ENCODE measurements around the gene TMEM233.

Gene TMEM233

DNA sequence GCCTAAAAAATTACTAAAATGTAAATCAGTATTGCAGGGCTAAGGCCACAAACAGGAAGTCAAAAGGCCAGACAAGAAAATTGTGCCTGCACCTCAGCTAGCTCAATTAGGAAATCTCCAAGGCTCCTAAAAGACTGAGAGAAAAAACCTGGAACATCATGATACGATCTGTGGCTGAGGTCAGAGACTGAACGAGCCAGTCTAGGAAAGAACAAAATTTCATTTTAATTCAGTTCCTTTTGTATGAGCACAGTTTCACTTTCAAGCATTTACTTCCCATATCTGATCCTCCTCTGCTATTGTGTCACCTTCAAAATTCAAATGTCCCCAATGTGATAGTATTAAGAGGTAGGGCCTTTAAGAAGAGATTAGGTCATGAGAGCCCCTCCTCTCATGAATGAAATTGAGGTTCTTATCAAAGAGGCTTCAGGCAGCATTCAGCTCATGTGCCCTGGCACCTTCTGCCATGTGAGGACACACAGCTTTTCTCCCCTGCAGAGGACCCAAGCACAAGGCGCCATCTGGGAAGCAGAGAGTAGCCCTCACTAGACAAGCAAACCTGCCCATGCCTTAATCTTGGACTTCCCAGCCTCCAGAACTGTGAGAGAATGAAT lies 89.2 kb downstream of the TMEM233 start:
- Histone ChIP-seq H3K36me3 (ENCODE audit: insufficient read depth, low read length) (peaks cover 72% of the 10 kb centered on the region), H3K4me1 (ENCODE audit: insufficient read depth, low read length) (peaks cover 13% of the 10 kb centered on the region; the same call in 1 of the 2 replicates), H3K27ac (ENCODE audit: low read depth, low read length) (no peak overlapping the region), H3K9ac (ENCODE audit: low read depth, low read length) (no peak overlapping the region), H3K27me3 (ENCODE audit: insufficient read depth, low read length) (no peaks in the 10 kb centered on the region), H3K4me3 (ENCODE audit: low read length) (no peak overlapping the region), H3K9me3 (ENCODE audit: insufficient read depth, low read depth, low read length) (no peaks in the 10 kb centered on the region)
- 94% methylated on average over 3 of the region's 3 CpGs for WGBS

DNA sequence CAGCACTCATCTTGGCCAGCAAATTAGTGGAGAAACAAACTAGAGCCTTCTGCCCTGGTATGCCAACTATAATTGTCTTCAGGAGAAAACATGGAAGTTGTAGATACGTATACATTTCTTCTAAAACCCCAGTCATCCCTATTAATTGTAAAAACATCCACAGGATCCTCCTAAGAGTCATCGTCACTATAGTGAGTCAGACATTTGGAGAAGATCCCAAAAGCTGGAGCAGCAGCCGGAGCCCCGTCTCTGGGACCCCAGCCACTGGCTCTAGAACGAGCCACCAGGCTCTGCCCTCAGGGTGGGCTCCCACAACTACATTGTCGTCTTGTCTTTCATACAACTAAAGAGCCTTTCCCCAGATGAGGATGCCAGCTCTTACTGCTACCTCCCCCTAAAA lies 89.8 kb downstream of the TMEM233 start:
- WGBS, result 90% methylated on average over 6 of the region's 6 CpGs
- Histone ChIP-seq H3K27me3 (ENCODE audit: insufficient read depth, low read length) (no peaks in the 10 kb centered on the region), H3K4me3 (ENCODE audit: low read length) (no peak overlapping the region), H3K27ac (ENCODE audit: low read depth, low read length) (no peak overlapping the region), H3K9me3 (ENCODE audit: insufficient read depth, low read depth, low read length) (no peaks in the 10 kb centered on the region), H3K36me3 (ENCODE audit: insufficient read depth, low read length) (peaks cover 72% of the 10 kb centered on the region), H3K4me1 (ENCODE audit: insufficient read depth, low read length) (peaks cover 10% of the 10 kb centered on the region; the same call in 1 of the 2 replicates), H3K9ac (ENCODE audit: low read depth, low read length) (no peak overlapping the region)

DNA sequence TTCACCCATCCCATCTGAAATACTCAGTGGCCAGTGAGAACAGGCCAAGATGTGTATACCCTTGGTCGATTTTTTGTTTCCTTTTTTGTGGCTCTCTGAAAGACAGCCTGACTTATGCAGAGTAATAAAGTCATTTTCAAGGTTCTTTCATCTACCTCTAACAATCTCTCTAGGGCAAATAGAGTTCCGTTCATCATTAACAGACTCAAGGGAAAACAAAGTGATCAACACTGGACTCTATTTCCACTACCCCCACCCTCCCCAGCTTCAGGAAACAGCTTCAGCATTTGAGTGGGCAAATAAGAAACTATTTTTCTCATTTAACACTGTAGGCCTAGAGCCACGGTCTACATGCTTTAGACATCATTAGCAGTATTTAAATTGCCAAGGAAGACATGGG lies 90.2 kb downstream of the TMEM233 start:
- H3K9ac ChIP-seq (ENCODE audit: low read depth, low read length), result no peak overlapping the region
- H3K4me3 ChIP-seq (ENCODE audit: low read length), result no peak overlapping the region
- H3K4me1 ChIP-seq (ENCODE audit: insufficient read depth, low read length), result peaks cover 6% of the 10 kb centered on the region; the same call in 1 of the 2 replicates
- H3K36me3 ChIP-seq (ENCODE audit: insufficient read depth, low read length), result peaks cover 72% of the 10 kb centered on the region
- no peaks in the 10 kb centered on the region for H3K27me3 ChIP-seq (ENCODE audit: insufficient read depth, low read length)
- H3K27ac ChIP-seq (ENCODE audit: low read depth, low read length), result no peak overlapping the region
- H3K9me3 ChIP-seq (ENCODE audit: insufficient read depth, low read depth, low read length), result no peaks in the 10 kb centered on the region
- WGBS, result 95% methylated on average over 3 of the region's 3 CpGs

DNA sequence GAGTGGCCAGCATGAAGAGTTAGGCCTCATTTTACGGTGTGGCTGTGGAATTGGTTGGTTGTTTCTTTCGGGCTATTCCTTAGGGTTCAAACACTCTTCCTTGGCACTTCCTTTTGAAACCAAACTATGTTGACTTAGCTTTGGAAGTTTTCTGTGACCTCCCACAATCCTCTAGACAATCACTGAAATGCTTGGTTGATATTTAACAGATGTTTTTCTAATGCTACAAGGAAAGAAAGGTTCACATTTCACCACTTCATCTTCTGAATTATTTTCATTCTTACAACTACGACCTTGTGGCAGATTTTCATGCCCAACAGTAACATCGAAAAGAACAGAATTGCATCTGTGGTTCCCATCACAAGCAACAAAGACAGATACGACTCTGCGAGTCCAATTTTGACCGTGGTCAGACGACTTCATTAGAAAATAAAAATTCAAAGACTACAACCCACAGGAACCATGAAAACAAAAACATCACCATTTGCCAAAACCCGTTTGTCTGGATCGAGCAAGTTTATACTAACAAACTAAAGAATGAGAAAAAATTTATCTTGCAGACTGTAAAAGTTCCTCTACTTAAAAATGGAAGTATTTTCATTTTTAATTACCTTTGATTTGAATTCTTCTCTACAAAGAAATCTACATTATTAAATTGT lies 91.3 kb downstream of the TMEM233 start:
- Histone ChIP-seq H3K4me1 (ENCODE audit: insufficient read depth, low read length) (no peaks in the 10 kb centered on the region), H3K9ac (ENCODE audit: low read depth, low read length) (no peak overlapping the region), H3K27me3 (ENCODE audit: insufficient read depth, low read length) (no peaks in the 10 kb centered on the region), H3K27ac (ENCODE audit: low read depth, low read length) (no peak overlapping the region), H3K36me3 (ENCODE audit: insufficient read depth, low read length) (peaks cover 69% of the 10 kb centered on the region), H3K9me3 (ENCODE audit: insufficient read depth, low read depth, low read length) (no peaks in the 10 kb centered on the region), H3K4me3 (ENCODE audit: low read length) (no peak overlapping the region)
- WGBS, result 96% methylated on average over 10 of the region's 10 CpGs

DNA sequence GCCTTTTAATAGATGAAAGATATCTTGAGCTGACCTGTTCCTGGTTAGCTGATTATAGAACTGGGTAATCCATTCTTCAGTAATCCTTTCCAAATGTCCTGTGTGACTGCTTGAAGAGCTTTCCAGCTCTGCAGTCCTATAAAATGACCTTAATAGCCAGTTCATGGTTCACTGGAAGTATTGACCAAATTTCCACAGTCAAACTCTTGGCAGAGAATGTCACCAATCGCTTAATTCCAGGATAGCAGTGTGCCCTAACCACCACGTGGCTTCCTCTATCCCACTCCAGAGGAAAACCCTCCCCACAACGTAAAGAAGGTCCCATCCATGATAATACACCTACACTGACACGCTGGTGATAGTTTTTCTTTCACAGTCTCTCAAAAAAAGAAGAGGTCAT lies 91.8 kb downstream of the TMEM233 start:
- no peak overlapping the region for H3K4me3 ChIP-seq (ENCODE audit: low read length)
- 94% methylated on average over 4 of the region's 4 CpGs for WGBS
- no peaks in the 10 kb centered on the region for H3K9me3 ChIP-seq (ENCODE audit: insufficient read depth, low read depth, low read length)
- H3K27ac ChIP-seq (ENCODE audit: low read depth, low read length), result no peak overlapping the region
- H3K36me3 ChIP-seq (ENCODE audit: insufficient read depth, low read length), result peaks cover 69% of the 10 kb centered on the region
- no peak overlapping the region for H3K9ac ChIP-seq (ENCODE audit: low read depth, low read length)
- H3K27me3 ChIP-seq (ENCODE audit: insufficient read depth, low read length), result no peaks in the 10 kb centered on the region
- no peaks in the 10 kb centered on the region for H3K4me1 ChIP-seq (ENCODE audit: insufficient read depth, low read length)

DNA sequence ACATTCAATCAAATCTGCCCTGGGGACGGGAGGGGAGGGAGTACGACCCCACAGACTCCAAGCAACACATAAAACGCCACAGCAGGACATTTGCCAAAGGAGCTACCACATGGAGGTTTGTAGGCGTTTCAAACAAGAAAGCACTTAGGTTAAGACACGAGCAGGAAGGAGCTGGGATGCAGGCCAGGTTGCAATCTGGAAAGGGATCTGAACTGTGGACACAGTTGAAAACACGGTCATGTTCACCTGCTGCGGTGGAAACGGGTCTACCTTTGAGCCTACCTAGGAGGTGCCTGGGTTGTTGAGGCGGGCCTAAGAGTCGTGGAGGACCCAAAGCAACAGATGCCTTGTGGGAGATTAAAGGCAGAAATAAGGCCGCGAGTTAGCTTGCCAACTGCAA lies 92.8 kb downstream of the TMEM233 start:
- Histone ChIP-seq H3K36me3 (ENCODE audit: insufficient read depth, low read length) (peaks cover 63% of the 10 kb centered on the region), H3K27me3 (ENCODE audit: insufficient read depth, low read length) (no peaks in the 10 kb centered on the region), H3K9me3 (ENCODE audit: insufficient read depth, low read depth, low read length) (no peaks in the 10 kb centered on the region), H3K27ac (ENCODE audit: low read depth, low read length) (no peak overlapping the region), H3K4me3 (ENCODE audit: low read length) (no peak overlapping the region), H3K9ac (ENCODE audit: low read depth, low read length) (no peak overlapping the region), H3K4me1 (ENCODE audit: insufficient read depth, low read length) (no peaks in the 10 kb centered on the region)
- 96% methylated on average over 12 of the region's 12 CpGs for WGBS

DNA sequence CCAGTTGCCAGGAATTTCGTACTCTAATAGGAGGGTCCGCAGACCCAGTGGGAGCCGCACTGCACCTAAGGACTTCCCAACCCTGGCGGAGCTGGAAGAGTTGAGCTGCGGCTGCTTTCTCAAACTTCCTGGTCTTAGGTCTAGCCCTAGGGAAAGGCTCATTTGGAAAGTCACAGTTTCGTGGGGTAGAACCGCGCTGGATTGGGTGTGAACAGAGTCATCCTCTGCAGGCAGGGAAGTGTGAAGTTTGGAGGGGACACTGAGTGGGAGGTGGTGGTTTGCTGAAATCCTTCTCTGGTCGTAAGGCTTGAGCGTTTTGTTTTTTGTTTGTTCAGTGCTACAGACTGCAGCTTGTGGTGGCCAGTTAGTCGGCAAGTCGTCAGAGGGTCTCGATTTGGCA lies 93.2 kb downstream of the TMEM233 start:
- Histone ChIP-seq H3K4me3 (ENCODE audit: low read length) (no peak overlapping the region), H3K36me3 (ENCODE audit: insufficient read depth, low read length) (peaks cover 60% of the 10 kb centered on the region), H3K9me3 (ENCODE audit: insufficient read depth, low read depth, low read length) (no peaks in the 10 kb centered on the region), H3K9ac (ENCODE audit: low read depth, low read length) (no peak overlapping the region), H3K4me1 (ENCODE audit: insufficient read depth, low read length) (no peaks in the 10 kb centered on the region), H3K27ac (ENCODE audit: low read depth, low read length) (no peak overlapping the region), H3K27me3 (ENCODE audit: insufficient read depth, low read length) (no peaks in the 10 kb centered on the region)
- 93% methylated on average over 13 of the region's 13 CpGs for WGBS

DNA sequence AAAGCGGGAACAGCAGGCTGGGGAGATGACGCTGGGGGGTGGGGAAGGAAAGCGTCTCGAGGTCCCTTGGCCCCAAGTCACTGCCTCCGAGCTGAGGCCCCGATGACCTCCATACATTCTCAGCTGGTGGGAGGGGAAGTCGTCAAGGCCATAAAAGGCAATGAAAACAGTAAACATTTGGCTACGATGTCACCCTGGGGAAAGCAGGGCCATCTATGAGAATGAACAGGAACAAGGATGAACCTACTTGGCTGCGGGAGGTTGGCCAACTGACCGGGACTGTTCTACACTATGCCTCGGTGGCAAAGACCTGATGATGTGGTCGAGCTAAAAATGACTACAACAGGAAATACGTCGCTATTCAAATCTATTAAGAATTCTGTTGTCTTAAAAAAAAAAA lies 93.8 kb downstream of the TMEM233 start:
- Histone ChIP-seq H3K9me3 (ENCODE audit: insufficient read depth, low read depth, low read length) (no peaks in the 10 kb centered on the region), H3K4me1 (ENCODE audit: insufficient read depth, low read length) (no peaks in the 10 kb centered on the region), H3K9ac (ENCODE audit: low read depth, low read length) (no peak overlapping the region), H3K27me3 (ENCODE audit: insufficient read depth, low read length) (no peaks in the 10 kb centered on the region), H3K36me3 (ENCODE audit: insufficient read depth, low read length) (peaks cover 60% of the 10 kb centered on the region), H3K27ac (ENCODE audit: low read depth, low read length) (no peak overlapping the region), H3K4me3 (ENCODE audit: low read length) (no peak overlapping the region)
- 91% methylated on average over 12 of the region's 14 CpGs for WGBS

DNA sequence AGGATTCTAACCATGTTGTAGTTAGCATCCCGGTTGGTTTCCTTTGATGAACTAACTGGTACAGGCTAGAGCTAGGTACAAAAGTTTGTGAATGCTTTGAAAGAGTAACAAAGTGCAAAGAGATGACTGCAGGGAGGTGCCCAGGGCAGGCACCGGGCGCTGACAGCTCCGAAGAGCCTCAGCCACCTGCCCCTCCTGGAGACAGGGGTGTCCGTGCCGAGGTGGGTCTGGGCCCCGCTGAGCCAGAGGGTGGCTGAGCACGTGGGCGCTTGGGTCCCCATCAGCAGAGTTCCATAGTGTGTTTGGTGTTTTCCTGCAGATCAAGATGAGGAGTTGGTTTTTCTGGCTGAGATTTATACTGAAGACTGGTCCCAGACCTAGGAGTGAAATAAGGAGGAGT lies 94.3 kb downstream of the TMEM233 start:
- no peak overlapping the region for H3K27ac ChIP-seq (ENCODE audit: low read depth, low read length)
- H3K36me3 ChIP-seq (ENCODE audit: insufficient read depth, low read length), result peaks cover 62% of the 10 kb centered on the region
- WGBS, result 92% methylated on average over 9 of the region's 9 CpGs
- no peak overlapping the region for H3K4me3 ChIP-seq (ENCODE audit: low read length)
- H3K4me1 ChIP-seq (ENCODE audit: insufficient read depth, low read length), result no peaks in the 10 kb centered on the region
- H3K9me3 ChIP-seq (ENCODE audit: insufficient read depth, low read depth, low read length), result no peaks in the 10 kb centered on the region
- H3K27me3 ChIP-seq (ENCODE audit: insufficient read depth, low read length), result no peaks in the 10 kb centered on the region
- no peak overlapping the region for H3K9ac ChIP-seq (ENCODE audit: low read depth, low read length)

DNA sequence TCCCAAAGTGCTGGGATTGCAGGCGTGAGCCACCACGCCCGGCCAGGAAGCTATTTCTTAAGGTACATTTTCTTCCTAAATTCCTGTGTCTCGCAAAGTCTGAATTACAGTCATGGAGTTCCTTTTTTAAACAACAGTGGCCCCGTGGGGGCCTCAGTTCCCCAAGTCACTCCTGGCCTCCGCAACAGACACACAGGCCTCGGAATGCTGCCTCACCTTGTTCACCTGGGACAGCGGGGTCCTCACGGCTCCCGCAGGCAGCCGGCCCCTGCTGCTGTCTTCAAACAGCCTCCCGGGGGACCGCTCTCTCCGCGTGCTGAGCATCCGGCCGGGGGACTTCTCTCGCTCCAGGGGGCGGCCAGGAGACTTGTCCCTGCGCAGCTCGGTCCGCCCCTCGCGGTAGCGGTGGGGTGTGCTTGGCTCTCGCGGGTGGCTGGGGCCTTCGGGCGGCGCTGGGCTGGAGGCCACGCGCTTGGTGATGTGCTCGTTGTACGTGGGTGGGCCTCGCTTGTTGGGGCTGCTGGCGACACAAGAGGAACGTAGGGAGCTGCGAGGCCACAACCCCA lies 96.4 kb downstream of the TMEM233 start:
- Histone ChIP-seq H3K27ac (ENCODE audit: low read depth, low read length) (no peak overlapping the region), H3K4me3 (ENCODE audit: low read length) (no peak overlapping the region), H3K4me1 (ENCODE audit: insufficient read depth, low read length) (no peaks in the 10 kb centered on the region), H3K36me3 (ENCODE audit: insufficient read depth, low read length) (peaks cover 76% of the 10 kb centered on the region), H3K9me3 (ENCODE audit: insufficient read depth, low read depth, low read length) (no peaks in the 10 kb centered on the region), H3K9ac (ENCODE audit: low read depth, low read length) (no peak overlapping the region), H3K27me3 (ENCODE audit: insufficient read depth, low read length) (no peaks in the 10 kb centered on the region)
- 97% methylated on average over 38 of the region's 38 CpGs for WGBS

DNA sequence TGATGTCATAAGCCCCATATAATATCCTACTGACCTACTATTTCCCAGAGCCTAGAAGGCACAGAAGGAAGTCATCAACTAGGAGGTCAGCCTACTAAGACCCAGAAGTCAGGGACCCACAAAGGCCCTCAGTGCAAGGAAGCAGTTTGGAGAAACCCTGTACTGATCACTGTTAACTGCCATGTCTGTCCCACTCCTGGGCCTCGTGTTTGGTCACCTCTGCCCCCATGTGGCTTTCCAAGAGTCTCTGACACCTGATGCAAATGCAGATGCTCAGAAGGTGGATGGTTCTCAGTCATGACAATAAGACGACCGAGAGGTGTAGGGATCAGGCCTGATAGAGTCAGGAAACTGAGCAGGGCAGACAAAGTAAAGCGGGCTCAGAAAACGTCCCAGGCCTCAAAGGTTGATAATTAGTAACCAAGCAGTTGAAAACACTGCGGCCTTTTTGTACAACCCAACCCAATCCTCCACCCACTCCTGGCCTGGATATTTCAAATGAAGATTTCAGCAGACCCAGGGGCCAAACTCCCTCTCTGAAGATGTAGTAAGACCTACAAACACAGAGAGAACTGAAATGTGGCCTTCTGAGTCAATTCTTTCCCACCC lies 97.7 kb downstream of the TMEM233 start:
- 87% methylated on average over 6 of the region's 6 CpGs for WGBS
- Histone ChIP-seq H3K27me3 (ENCODE audit: insufficient read depth, low read length) (no peaks in the 10 kb centered on the region), H3K36me3 (ENCODE audit: insufficient read depth, low read length) (peaks cover 67% of the 10 kb centered on the region), H3K4me1 (ENCODE audit: insufficient read depth, low read length) (no peaks in the 10 kb centered on the region), H3K9me3 (ENCODE audit: insufficient read depth, low read depth, low read length) (no peaks in the 10 kb centered on the region), H3K4me3 (ENCODE audit: low read length) (no peak overlapping the region), H3K27ac (ENCODE audit: low read depth, low read length) (no peak overlapping the region), H3K9ac (ENCODE audit: low read depth, low read length) (no peak overlapping the region)
